GM21447 (cell line): ENCODE measurements around the gene PIGL.
A peak's percentile ranks its signal among the peaks of the same experiment; 100 is the strongest.
"Not testable (repeated sequence)": the region's sequence is repeated elsewhere in the genome, so short reads cannot be mapped to it uniquely, and the experiment has no call there.

Source experiments
- ATAC-seq: cut with Tn5 transposase; IDR thresholded peaks from one replicate; pipeline ENCODE4 v1.9.1; 2021; ENCODE audit not compliant: unreplicated experiment

Gene PIGL

GRCh38 chr17:16217002-16217635, at the start of gene PIGL:
PIGL (plus strand) TSS chr17:16217210; CDS start chr17:16217227, 17 bp downstream.
- ATAC-seq = peak; percentile 39

- no peak for ATAC-seq
Observed at GRCh38 chr17:16171613-16172012, 45.4 kb upstream of the PIGL start.

GRCh38 chr17:16178836-16179235, 38.2 kb upstream of the PIGL start:
- ATAC-seq = no peak

- ATAC-seq = no peak
Observed at GRCh38 chr17:16181581-16181980, 35.4 kb upstream of the PIGL start.

- no peak for ATAC-seq
Observed at GRCh38 chr17:16187642-16188041, 29.4 kb upstream of the PIGL start.

- no peak for ATAC-seq
Observed at GRCh38 chr17:16189791-16190348, 27.1 kb upstream of the PIGL start.

DNA sequence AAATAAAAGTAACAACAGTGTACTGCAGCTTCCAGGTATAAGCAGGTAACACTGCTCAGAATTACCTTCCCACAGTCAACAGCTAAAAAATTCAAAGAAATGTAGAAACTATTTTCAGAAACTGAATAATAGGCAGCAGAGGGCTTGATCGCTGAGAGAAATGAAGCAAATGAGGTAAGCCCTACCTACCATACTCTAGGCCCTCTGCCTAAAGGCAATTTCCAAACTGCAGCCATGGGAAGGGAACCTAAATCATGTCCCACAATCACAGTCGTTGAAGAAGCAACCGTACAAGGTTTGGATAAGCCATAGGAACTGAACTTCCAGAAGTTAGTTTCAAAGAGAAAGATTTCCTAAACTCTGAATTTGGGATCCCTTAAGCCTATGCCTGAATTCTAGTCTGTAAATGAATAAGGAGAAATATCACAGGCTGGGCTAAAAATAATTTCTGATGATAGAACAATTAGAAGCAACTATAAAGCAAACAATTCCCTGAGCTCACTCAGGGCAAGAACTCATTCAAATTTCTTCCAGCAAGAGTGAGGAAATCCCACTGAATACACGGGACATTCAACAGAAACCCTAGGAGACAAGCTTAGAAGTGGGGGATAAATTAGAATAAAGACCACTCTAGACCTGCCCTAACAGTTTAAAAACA, 26.2 kb upstream of the PIGL start:
- ATAC-seq = no peak

GRCh38 chr17:16191604-16192003, 25.4 kb upstream of the PIGL start:
- no peak for ATAC-seq

- ATAC-seq = not testable (repeated sequence)
Observed at GRCh38 chr17:16194307-16194835, 22.6 kb upstream of the PIGL start.

GRCh38 chr17:16197276-16197675, 19.7 kb upstream of the PIGL start:
- no peak for ATAC-seq

DNA sequence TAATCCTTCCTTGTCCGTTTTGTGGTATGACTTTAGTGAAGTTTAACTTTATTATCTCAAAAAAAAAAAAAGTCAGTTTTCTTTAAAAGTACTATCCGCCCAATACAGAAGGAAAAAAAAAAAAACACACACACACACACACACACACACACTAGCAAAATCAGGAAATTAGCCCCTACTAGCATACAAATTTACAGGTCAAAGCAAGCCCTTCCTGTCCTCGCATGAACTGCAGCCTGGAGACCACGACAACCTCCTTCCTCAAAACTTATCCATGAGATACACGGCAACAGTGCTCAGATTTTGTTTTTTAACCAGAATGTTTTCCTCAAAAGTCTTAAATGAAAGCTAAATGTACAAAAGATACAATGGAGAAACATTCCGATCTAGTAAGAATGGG, 17.9 kb upstream of the PIGL start:
- ATAC-seq = no peak

DNA sequence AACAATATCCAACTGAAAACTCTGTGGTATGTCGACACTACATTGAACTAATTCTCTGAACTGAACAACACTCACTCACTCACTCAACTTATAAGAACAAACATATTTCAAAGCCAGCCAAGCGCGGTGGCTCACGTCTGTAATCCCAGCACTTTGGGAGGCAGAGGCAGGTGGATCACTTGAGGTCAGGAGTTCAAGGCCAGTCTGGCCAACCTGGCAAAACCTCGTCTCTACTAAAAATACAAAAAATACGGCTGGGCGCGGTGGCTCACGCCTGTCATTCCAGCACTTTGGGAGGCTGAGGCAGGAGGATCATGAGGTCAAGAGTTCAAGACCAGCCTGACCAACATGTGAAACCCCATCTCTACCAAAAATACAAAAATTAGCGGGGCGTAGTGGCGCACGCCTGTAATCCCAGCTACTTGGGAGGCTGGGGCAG, 15.3 kb upstream of the PIGL start:
- ATAC-seq = not testable (repeated sequence)

DNA sequence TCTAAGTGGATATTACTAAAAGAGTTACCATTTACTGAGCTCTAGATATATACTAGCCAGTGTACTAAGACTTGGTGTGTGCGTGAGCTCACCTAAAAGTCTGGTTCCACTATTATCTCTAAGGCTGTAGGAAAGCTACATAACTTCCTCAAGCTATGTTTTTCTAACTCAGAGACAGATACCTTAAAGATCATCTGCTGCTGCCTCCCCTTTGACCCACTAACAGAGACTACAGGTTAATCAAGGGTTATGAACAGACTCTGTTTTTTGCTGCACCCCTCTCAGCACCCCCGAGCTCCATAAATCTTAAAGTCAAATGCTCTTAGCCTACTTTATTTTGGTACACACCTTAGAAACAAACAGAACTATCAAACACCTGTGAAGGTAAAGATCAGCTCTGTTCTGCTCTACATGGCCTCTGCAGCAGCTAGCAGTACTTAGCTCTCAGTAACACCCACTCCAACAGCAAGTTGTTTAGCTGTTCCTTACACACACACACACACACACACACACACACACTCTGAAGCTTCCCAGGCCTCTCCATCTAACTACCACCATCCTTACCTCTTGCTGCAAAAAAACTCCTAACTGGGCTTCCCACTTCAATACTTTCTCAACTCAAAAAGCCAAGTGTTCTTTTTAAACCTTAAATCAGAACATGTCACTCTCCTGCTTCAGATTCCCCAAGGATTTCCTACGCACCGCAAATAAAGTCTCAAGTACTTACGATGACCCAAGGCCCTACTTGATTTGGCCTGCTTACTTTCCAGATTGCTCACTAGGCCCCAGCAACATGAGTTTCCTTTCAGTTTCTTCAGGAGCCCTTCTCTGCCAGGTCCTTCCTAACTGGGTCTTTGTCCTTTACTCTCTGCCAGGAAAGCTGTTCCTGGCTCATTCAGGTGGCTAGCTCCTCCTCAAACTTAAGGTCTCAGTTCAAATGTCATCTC, 14.2 kb upstream of the PIGL start:
- not testable (repeated sequence) for ATAC-seq

- not testable (repeated sequence) for ATAC-seq
Observed at GRCh38 chr17:16204763-16205162, 12.2 kb upstream of the PIGL start.

DNA sequence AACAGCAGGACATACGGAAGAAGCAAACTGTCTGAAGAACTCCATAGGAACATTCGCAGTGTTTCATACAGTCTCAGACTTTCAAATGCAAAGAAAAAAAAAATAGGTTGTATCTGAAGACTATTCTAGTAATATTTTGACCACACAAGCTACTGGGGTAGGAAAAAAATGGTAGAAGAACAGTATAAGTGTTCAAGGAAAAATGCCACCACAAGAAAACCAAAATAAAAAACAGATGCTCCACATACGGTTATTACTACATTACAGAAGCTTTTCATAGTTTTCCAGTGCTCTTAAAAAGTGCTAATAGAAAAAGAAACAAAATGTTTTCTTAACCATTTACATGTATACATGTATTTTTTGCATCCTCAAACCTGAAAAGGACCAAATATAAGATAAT, 5.4 kb upstream of the PIGL start:
- ATAC-seq = no peak

- no peak for ATAC-seq
Observed at GRCh38 chr17:16212793-16213192, 4.2 kb upstream of the PIGL start.

GRCh38 chr17:16214190-16215001, 2.6 kb upstream of the PIGL start:
- no peak for ATAC-seq

- peak; percentile 35 for ATAC-seq
Observed at GRCh38 chr17:16215002-16215272, 2.1 kb upstream of the PIGL start.

- ATAC-seq = peak; percentile 71
Observed at GRCh38 chr17:16215273-16215964, 1.6 kb upstream of the PIGL start, which contains the start of gene NCOR1. NCOR1 (minus strand) TSS chr17:16215534; CDS start chr17:16194569, 20,965 bp downstream.

DNA sequence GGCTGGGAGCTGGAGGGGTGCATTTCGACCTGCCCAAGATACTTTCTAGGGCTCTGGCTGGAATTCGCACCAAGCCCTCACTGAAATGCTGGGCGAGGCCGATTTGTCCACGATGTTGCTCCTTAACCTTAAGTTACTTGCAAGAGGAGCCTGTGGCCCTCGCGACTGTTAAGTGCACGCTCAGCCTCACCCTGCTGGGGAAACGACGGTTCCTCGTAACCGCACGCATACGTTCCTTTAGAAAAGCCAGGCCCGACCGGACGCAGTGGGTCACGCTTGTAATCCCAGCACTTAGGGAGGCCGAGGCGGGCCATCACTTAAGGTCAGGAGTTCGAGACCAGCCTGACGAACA, 1.1 kb upstream of the PIGL start:
- peak; percentile 11 for ATAC-seq
